HL-60 (cell line): Measurements from ENCODE around the gene TMEM37.

Experiments
- POLR2AphosphoS5 ChIP-seq: IDR thresholded peaks from 2 replicates; pipeline ENCODE4 v1.6.1; 2012; ENCODE audit warnings: low read depth
- SPI1 ChIP-seq: IDR thresholded peaks from 2 replicates; pipeline ENCODE4 v1.6.1; 2012; ENCODE audit warnings: low read depth, mild to moderate bottlenecking, borderline replicate concordance
- TF ChIP-seq, protein P1 (sequence below): IDR thresholded peaks from one replicate; pipeline ENCODE4 v1.5.1; 2011; ENCODE audit warnings: low read length, control low read depth, inconsistent platforms; ENCODE audit not compliant: insufficient read depth

DNA sequence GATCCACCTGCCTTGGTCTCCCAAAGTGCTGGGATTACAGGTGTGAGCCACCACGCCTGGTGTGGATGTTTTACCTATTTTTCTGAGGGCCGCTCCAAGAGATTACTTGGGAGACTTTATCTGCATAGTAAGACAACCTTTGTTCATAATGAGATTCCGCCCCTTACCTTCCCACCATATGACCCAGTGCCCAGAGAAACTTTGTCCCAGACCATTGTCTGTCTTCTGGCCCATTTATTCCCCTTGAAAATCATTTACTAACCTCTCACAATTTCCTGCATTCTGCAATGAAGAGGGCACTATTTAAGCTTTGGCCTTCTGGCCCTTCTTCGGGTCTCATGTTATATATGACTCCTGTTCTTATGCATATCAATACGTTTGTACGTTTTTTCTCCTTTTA is 13.7 kb upstream of the TMEM37 start:
- TF ChIP-seq, protein P1, sequence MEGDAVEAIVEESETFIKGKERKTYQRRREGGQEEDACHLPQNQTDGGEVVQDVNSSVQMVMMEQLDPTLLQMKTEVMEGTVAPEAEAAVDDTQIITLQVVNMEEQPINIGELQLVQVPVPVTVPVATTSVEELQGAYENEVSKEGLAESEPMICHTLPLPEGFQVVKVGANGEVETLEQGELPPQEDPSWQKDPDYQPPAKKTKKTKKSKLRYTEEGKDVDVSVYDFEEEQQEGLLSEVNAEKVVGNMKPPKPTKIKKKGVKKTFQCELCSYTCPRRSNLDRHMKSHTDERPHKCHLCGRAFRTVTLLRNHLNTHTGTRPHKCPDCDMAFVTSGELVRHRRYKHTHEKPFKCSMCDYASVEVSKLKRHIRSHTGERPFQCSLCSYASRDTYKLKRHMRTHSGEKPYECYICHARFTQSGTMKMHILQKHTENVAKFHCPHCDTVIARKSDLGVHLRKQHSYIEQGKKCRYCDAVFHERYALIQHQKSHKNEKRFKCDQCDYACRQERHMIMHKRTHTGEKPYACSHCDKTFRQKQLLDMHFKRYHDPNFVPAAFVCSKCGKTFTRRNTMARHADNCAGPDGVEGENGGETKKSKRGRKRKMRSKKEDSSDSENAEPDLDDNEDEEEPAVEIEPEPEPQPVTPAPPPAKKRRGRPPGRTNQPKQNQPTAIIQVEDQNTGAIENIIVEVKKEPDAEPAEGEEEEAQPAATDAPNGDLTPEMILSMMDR, result no peak
- TF ChIP-seq POLR2AphosphoS5 (no peak), SPI1 (no peak)
